ENCODE results near the gene SREK1.
"Not testable (repeated sequence)": the region's sequence is repeated elsewhere in the genome, so short reads cannot be mapped to it uniquely, and the experiment has no call there.

SREK1 gene

GRCh38 chr5:66222455-66222854 lies 78.4 kb downstream of the SREK1 start:
- no peak for DNase-seq (ENCODE audit: low read depth)

- not testable (repeated sequence) for DNase-seq (ENCODE audit: low read depth)
Observed at GRCh38 chr5:66222896-66223295, 78.8 kb downstream of the SREK1 start.

- DNase-seq (ENCODE audit: low read depth): no peak
Observed at GRCh38 chr5:66223637-66224036, 79.5 kb downstream of the SREK1 start.

- no peak for DNase-seq (ENCODE audit: low read depth)
Observed at GRCh38 chr5:66224274-66224673, 80.2 kb downstream of the SREK1 start.

GRCh38 chr5:66224773-66225553 lies 80.9 kb downstream of the SREK1 start:
- no peak for DNase-seq (ENCODE audit: low read depth)

- DNase-seq (ENCODE audit: low read depth): no peak
Observed at GRCh38 chr5:66230551-66230950, 86.5 kb downstream of the SREK1 start.

- DNase-seq (ENCODE audit: low read depth): no peak
Observed at GRCh38 chr5:66231508-66231907, 87.4 kb downstream of the SREK1 start.

GRCh38 chr5:66232275-66232674 lies 88.2 kb downstream of the SREK1 start:
- DNase-seq (ENCODE audit: low read depth): no peak

- DNase-seq (ENCODE audit: low read depth): no peak
Observed at GRCh38 chr5:66232706-66233445, 88.8 kb downstream of the SREK1 start.

Data from stimulated activated CD8-positive, alpha-beta memory T cell treated with anti-CD3 and anti-CD28 coated beads, Interleukin-15, amount 100 ng/mL, for 24 hours (primary cell).